GM18498 (cell line): Measurements from ENCODE around the gene VTA1.

Source experiments
- ATAC-seq: cut with Tn5 transposase; IDR thresholded peaks from one replicate; pipeline ENCODE4 v1.9.1; 2021; ENCODE audit warnings: mild to moderate bottlenecking, moderate library complexity; ENCODE audit not compliant: unreplicated experiment

VTA1 gene

GRCh38 chr6:142260748-142261147, 113.7 kb downstream of the VTA1 start:
- no peak for ATAC-seq

- ATAC-seq, result no peak
These were observed 115.2 kb downstream of the VTA1 start for GRCh38 chr6:142262231-142262630.

GRCh38 chr6:142265476-142265875, 118.4 kb downstream of the VTA1 start:
- no peak for ATAC-seq

- ATAC-seq, result no peak
These were observed 119.0 kb downstream of the VTA1 start for GRCh38 chr6:142266060-142266459.

- no peak for ATAC-seq
These were observed 124.4 kb downstream of the VTA1 start for GRCh38 chr6:142271476-142271875.
